ENCODE measurements around the gene PRPSAP2. TPM values are rescaled to one million over a fixed set of nuclear protein-coding genes. Genes with fewer than 3 reads are reported as not detected.
A peak's percentile ranks its signal among the peaks of the same experiment; 100 is the strongest.
"Not testable (repeated sequence)": the region's sequence is repeated elsewhere in the genome, so short reads cannot be mapped to it uniquely, and the experiment has no call there.

Gene PRPSAP2
- total and polyA plus RNA-seq, 2 donors (not counting 1 experiment from before 2014, with no cell fraction given): 27.1 to 58.8 TPM

- no peak for TF ChIP-seq CTCF (IDR thresholded peaks at IDR 0.05)
- TF ChIP-seq EZH2 (IDR thresholded peaks at IDR 0.05; ENCODE audit: borderline replicate concordance, insufficient read depth, low read depth, low read length, poor library complexity, severe bottlenecking): no peak
- no peaks in the 10 kb centered on the region for H3K27me3 Mint-ChIP-seq
- H2AFZ ChIP-seq (ENCODE audit: insufficient read depth, low read depth, low read length, poor library complexity, severe bottlenecking): peak overlapping the region; percentile 5
- peak overlapping the region; percentile 22 for H3K9ac ChIP-seq (ENCODE audit: low read length)
- peak overlapping the region in 1 of 2 donors; percentile 4 for H3K27ac ChIP-seq (ENCODE audit: low read length in 2 of 2)
- peak overlapping the region in 1 of 5 experiments; percentile 24 for H3K4me3 ChIP-seq (ENCODE audit: control extremely low read depth in 1 of 5, extremely low read depth in 1 of 5, insufficient read depth in 1 of 5, low read depth in 2 of 5, low read length in 4 of 5)
- H4K20me1 ChIP-seq (ENCODE audit: control insufficient read depth, insufficient read depth, low read length, poor library complexity, severe bottlenecking): no peaks in the 10 kb centered on the region
- peak overlapping the region; percentile 82 for H3K27ac Mint-ChIP-seq
- no CpG with 5 or more reads among the region's 4 CpGs for WGBS (ENCODE audit: insufficient coverage)
- peaks cover 31 to 38% of the 10 kb centered on the region in 2 donors for H3K4me1 ChIP-seq (ENCODE audit: control insufficient read depth in 2 of 2, insufficient read depth in 2 of 2, low read length in 2 of 2)
- no peaks in the 10 kb centered on the region for H3K27me3 ChIP-seq (replicated peaks in 1 of 4; ENCODE audit: control extremely low read depth in 1 of 4, control insufficient read depth in 3 of 4, insufficient read depth in 4 of 4, low read length in 3 of 4)
- peaks cover 37% of the 10 kb centered on the region for H3K79me2 ChIP-seq (ENCODE audit: control insufficient read depth, insufficient read depth, low read length)
- no peaks in the 10 kb centered on the region for H3K9me3 ChIP-seq (ENCODE audit: control extremely low read depth in 1 of 3, control insufficient read depth in 2 of 3, insufficient read depth in 1 of 3, low read length in 2 of 3)
- ATAC-seq (ENCODE audit: low read depth) (peak; percentile 51), DNase-seq (peak; percentile 40)
- POLR2A ChIA-PET: no interaction called here
- intact Hi-C loops (cut with micrococcal nuclease): no loop called here
- peaks cover 57% of the 10 kb centered on the region for H3K4me1 Mint-ChIP-seq
- CTCF ChIA-PET: no interaction called here
- H3K4me2 ChIP-seq (replicated peaks; ENCODE audit: low read depth, low read length, poor library complexity, severe bottlenecking): peak overlapping the region; percentile 15
- peaks cover 4 to 13% of the 10 kb centered on the region in 2 experiments for H3K36me3 ChIP-seq (replicated peaks in 1 of 2; ENCODE audit: control extremely low read depth in 1 of 2, control insufficient read depth in 1 of 2, extremely low read depth in 1 of 2, insufficient read depth in 2 of 2, low read length in 1 of 2)
- H3K4me3 Mint-ChIP-seq: peak overlapping the region; percentile 72
- H3K9me3 Mint-ChIP-seq (ENCODE audit: insufficient read depth): no peaks in the 10 kb centered on the region
These were observed 64.1 kb downstream of the PRPSAP2 start for GRCh38 chr17:18921912-18922451.

DNA sequence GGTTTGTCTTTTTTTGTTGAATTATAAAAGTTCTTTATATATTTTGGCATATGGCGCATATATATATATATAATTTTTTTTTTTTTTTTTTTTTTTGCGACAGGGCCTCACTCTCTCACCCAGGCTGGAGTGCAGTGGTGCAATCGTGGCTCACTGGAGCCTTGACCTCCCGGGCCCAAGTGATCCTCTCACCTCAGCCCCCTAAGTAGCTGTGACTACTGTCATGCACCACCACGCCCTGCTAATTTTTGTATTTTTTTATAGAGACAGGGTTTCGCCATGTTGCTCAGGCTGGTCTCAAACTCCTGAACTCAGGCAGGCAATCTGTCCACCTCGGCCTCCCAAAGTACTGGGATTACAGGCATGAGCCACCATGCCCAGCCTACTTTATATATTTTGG, 64.7 kb downstream of the PRPSAP2 start:
- DNase-seq; H3K4me3 ChIP-seq (ENCODE audit: control extremely low read depth in 1 of 5, extremely low read depth in 1 of 5, insufficient read depth in 1 of 5, low read depth in 2 of 5, low read length in 4 of 5); H3K27me3 Mint-ChIP-seq; H3K27ac ChIP-seq (ENCODE audit: low read length in 2 of 2); H3K9me3 Mint-ChIP-seq (ENCODE audit: insufficient read depth); CTCF ChIA-PET; H3K27ac Mint-ChIP-seq; POLR2A ChIA-PET; H3K27me3 ChIP-seq (replicated peaks in 1 of 4; ENCODE audit: control extremely low read depth in 1 of 4, control insufficient read depth in 3 of 4, insufficient read depth in 4 of 4, low read length in 3 of 4); H3K9ac ChIP-seq (ENCODE audit: low read length); ATAC-seq (ENCODE audit: low read depth); intact Hi-C loops (cut with micrococcal nuclease); H3K9me3 ChIP-seq (ENCODE audit: control extremely low read depth in 1 of 3, control insufficient read depth in 2 of 3, insufficient read depth in 1 of 3, low read length in 2 of 3); H3K4me3 Mint-ChIP-seq; H4K20me1 ChIP-seq (ENCODE audit: control insufficient read depth, insufficient read depth, low read length, poor library complexity, severe bottlenecking): not testable (repeated sequence)
- peaks cover 55% of the 10 kb centered on the region for H3K4me1 Mint-ChIP-seq
- Histone ChIP-seq H3K4me2 (replicated peaks; ENCODE audit: low read depth, low read length, poor library complexity, severe bottlenecking) (peak overlapping the region; percentile 15), H3K79me2 (ENCODE audit: control insufficient read depth, insufficient read depth, low read length) (peaks cover 41% of the 10 kb centered on the region), H3K4me1 (ENCODE audit: control insufficient read depth in 2 of 2, insufficient read depth in 2 of 2, low read length in 2 of 2) (peaks cover 28 to 35% of the 10 kb centered on the region in 2 donors), H2AFZ (ENCODE audit: insufficient read depth, low read depth, low read length, poor library complexity, severe bottlenecking) (peak overlapping the region; percentile 5), H3K36me3 (replicated peaks in 1 of 2; ENCODE audit: control extremely low read depth in 1 of 2, control insufficient read depth in 1 of 2, extremely low read depth in 1 of 2, insufficient read depth in 2 of 2, low read length in 1 of 2) (peaks cover 6 to 16% of the 10 kb centered on the region in 2 experiments)
- 75% methylated on average over 3 of the region's 7 CpGs for WGBS (ENCODE audit: insufficient coverage)

All from B cell (primary cell).